Measurements from ENCODE around the gene GNAS. TPM values are rescaled to one million over a fixed set of nuclear protein-coding genes. Genes with fewer than 3 reads are reported as not detected.

Gene GNAS
- total and polyA plus RNA-seq, 12 donors = 1,348 to 5,181 (median 1,783) TPM

DNA sequence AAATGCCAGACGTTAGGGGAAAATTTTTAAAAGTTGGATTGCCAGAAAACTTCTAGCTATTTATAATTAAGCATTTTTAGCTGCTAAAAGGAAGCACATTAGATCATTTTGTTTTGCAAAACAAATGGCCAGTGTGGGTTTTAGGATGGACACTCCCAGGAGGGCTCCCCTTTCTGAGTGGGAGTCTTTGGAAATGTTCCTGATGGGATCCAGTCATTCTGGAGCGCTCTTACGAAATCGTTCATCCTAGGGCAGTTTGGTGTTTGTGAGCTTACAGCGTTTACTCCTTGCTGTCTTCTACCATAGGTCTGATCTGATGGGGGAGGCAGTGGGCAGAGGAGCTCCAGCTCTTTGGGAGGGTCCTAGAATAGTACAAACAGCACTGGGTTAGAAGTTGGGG lies 14.7 kb downstream of the GNAS start:
- H3K36me3 ChIP-seq = no peaks in the 10 kb centered on the region
- 63 to 67% methylated on average over 5 of the region's 5 CpGs for WGBS, 2 donors
- H3K27ac ChIP-seq = no peak overlapping the region
- no peak for DNase-seq
- H3K4me3 ChIP-seq = no peak overlapping the region
- intact Hi-C loops (cut with DNase I) = loop anchor here in 9 of 10 donors (5.0 to 10.0 kb wide), 7 partner anchors 340 to 630 kb away; no protein-coding TSS in a partner anchor
- no peaks in the 10 kb centered on the region for H3K9me3 ChIP-seq
- H3K27me3 ChIP-seq = peaks cover 0 to 5% (median 0%) of the 10 kb centered on the region in 7 donors
- TF ChIP-seq, protein P1, sequence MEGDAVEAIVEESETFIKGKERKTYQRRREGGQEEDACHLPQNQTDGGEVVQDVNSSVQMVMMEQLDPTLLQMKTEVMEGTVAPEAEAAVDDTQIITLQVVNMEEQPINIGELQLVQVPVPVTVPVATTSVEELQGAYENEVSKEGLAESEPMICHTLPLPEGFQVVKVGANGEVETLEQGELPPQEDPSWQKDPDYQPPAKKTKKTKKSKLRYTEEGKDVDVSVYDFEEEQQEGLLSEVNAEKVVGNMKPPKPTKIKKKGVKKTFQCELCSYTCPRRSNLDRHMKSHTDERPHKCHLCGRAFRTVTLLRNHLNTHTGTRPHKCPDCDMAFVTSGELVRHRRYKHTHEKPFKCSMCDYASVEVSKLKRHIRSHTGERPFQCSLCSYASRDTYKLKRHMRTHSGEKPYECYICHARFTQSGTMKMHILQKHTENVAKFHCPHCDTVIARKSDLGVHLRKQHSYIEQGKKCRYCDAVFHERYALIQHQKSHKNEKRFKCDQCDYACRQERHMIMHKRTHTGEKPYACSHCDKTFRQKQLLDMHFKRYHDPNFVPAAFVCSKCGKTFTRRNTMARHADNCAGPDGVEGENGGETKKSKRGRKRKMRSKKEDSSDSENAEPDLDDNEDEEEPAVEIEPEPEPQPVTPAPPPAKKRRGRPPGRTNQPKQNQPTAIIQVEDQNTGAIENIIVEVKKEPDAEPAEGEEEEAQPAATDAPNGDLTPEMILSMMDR (IDR thresholded peaks at IDR 0.05) = no peak
- H3K4me1 ChIP-seq = peaks cover 0 to 6% (median 0%) of the 10 kb centered on the region in 9 donors
- ATAC-seq = peak; percentile 26 to 80 (median 42)

DNA sequence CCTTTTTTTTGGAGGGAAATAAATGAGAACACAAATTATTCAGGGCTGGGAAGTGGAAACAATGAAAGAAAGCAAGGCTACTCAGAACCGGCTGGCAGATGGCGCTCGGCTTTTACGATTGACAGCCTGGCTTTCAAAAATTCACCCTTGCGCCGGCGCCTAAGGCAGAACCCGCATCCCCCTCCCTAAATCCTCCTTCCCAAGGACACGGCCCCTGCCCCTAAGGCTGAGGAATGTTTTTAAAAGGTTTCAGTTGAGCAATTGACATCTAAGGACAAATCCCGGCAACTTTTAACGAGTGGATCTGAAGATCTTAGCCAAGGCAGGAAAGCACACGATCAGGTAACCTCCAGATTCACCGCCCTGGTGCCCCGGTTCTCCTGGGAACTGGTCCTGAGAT lies 16.3 kb downstream of the GNAS start:
- no peaks in the 10 kb centered on the region for H3K36me3 ChIP-seq
- ATAC-seq (no peak), DNase-seq (no peak)
- intact Hi-C loops (cut with DNase I) = loop anchor here in 9 of 10 donors (1.0 to 10.0 kb wide), 9 partner anchors 339 to 629 kb away; no protein-coding TSS in a partner anchor
- TF ChIP-seq, protein P1 (IDR thresholded peaks at IDR 0.05) = peak in 5 of 9 donors; percentile 10 to 45 (median 30)
- H3K4me1 ChIP-seq = peaks cover 0 to 6% (median 0%) of the 10 kb centered on the region in 9 donors
- H3K27ac ChIP-seq = no peak overlapping the region
- no peaks in the 10 kb centered on the region for H3K9me3 ChIP-seq
- no peak overlapping the region for H3K4me3 ChIP-seq
- peaks cover 0 to 2% (median 0%) of the 10 kb centered on the region in 7 donors for H3K27me3 ChIP-seq
- 62 to 64% methylated on average over 14 of the region's 14 CpGs for WGBS, 2 donors

DNA sequence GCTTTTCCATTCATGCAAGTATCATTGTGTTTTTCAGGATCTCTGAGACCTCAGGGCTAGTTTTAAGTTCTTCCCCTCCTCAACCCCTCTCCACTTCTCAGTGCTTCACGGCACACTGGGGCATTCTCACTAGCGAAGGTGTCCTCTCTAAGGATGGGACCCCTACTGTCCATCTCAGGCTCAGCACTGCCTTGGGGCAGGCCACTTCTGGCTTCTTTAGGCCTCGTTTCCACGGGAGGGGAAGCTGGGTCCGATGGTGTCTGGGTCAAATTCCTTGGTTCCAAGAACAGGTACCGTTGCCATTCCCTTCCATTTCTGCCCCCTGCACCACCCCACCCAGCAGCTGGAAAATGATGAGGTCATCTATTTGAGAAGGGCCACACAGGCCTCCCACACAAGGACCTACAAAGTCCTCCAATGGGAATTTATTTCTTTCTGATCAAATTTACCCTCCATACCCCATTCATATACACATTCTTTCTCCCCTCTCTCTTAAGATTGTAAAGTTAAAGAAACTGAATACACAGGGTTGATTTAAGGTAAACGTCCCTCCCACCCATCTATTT lies 17.2 kb downstream of the GNAS start:
- intact Hi-C loops (cut with DNase I) = loop anchor here (1.0 to 10.0 kb wide), 17 partner anchors 113 to 628 kb away; partner anchors contain the start of genes NELFCD (in 1 of the 10) and PRELID3B (in 1 of the 10)

DNA sequence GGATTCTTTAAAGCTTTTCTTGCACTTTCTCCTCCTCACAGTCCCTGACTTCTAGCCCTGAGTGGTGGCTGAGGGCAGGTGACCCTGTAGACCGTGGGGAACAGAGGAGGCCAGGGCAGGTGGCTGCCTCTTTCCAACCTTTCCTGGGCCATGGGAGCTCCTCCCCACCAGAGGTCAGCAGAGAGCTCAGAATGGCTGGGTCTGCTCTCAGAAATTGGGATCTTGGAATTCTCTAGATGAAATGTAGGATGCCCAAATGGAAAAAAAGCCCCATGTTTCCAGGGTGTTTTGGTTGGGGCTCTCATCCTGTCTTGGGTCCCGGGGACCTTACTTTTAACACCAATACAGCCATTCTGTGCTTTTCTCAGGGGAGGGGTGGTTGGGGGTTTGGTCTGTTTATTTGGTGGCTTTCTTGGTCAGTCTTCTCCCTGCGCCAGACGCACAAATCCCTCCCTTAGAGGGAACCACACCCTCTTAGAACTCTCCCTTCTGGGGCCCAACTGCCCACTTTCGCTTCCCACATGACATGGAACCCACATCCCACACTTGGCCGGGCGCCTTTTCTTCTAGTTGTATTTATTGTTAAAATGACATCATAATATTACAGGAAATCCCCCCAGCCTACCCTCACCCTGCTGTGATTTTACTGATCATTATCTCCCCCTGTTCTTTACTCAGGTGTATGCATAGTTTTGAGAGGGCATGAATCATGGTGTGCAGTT lies 17.9 kb downstream of the GNAS start:
- no peaks in the 10 kb centered on the region for H3K36me3 ChIP-seq
- 55 to 57% methylated on average over 7 of the region's 7 CpGs for WGBS, 2 donors
- peak; percentile 58 to 75 for DNase-seq
- intact Hi-C loops (cut with DNase I) = loop anchor here in 9 of 10 donors (1.0 to 10.0 kb wide), 15 partner anchors 112 to 627 kb away; partner anchors contain the start of genes NELFCD (in 1 of the 9) and PRELID3B (in 1 of the 9)
- no peak overlapping the region for H3K4me3 ChIP-seq
- no peaks in the 10 kb centered on the region for H3K27me3 ChIP-seq
- ATAC-seq = peak; percentile 71 to 92 (median 82)
- no peak overlapping the region for H3K27ac ChIP-seq
- H3K4me1 ChIP-seq = peaks cover 0 to 6% (median 0%) of the 10 kb centered on the region in 9 donors
- H3K9me3 ChIP-seq = no peaks in the 10 kb centered on the region
- TF ChIP-seq, protein P1 (IDR thresholded peaks at IDR 0.05) = peak; percentile 71 to 95 (median 90)

More for the DNA sequence above, 17.2 kb downstream of the GNAS start:
- WGBS, 2 donors = 81% methylated on average over 7 of the region's 7 CpGs
- no peaks in the 10 kb centered on the region for H3K27me3 ChIP-seq
- no peak overlapping the region for H3K4me3 ChIP-seq
- H3K4me1 ChIP-seq = peaks cover 0 to 6% (median 0%) of the 10 kb centered on the region in 9 donors
- H3K9me3 ChIP-seq = no peaks in the 10 kb centered on the region
- ATAC-seq (no peak), DNase-seq (no peak)
- no peaks in the 10 kb centered on the region for H3K36me3 ChIP-seq
- TF ChIP-seq, protein P1 (IDR thresholded peaks at IDR 0.05) = no peak
- no peak overlapping the region for H3K27ac ChIP-seq

Measured in heart right ventricle (tissue), 16 donors.